Mesangial cell (primary cell): ENCODE measurements around the gene SUPT20HL1. TPM values are rescaled to one million over a fixed set of nuclear protein-coding genes. Genes with fewer than 3 reads are reported as not detected.

Source experiments
- total RNA-seq: library from RNA; depleted of rRNA; stranded (reverse); fragments of >200 nt; gene quantifications from 2 replicates; pipeline ENCODE4 v1.2.3, GENCODE V29; 2015

SUPT20HL1 gene
- not detected in 2 replicates for total RNA-seq

DNA sequence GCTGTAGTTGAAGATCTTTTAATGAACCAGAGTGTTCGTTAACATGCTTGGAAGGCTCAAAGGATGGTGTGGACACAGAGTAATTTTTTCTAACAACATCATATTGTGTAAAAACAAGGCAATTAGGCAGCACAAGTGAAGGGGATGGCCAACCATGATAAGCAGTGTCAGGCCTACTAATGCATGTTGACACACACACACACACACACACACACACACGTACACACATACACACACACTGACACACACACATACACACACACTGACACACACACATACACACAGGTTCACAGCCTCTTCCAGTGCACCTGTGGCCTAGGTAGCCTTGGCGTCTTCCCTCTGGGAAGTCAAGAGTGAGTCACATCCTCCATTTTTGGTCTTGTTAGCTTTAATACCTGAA, at the start of gene SUPT20HL1:
SUPT20HL1 (plus strand) TSS at position 368 of the 400 bp plus-strand sequence. CDS start 2,122 bp downstream, outside the sequence.

DNA sequence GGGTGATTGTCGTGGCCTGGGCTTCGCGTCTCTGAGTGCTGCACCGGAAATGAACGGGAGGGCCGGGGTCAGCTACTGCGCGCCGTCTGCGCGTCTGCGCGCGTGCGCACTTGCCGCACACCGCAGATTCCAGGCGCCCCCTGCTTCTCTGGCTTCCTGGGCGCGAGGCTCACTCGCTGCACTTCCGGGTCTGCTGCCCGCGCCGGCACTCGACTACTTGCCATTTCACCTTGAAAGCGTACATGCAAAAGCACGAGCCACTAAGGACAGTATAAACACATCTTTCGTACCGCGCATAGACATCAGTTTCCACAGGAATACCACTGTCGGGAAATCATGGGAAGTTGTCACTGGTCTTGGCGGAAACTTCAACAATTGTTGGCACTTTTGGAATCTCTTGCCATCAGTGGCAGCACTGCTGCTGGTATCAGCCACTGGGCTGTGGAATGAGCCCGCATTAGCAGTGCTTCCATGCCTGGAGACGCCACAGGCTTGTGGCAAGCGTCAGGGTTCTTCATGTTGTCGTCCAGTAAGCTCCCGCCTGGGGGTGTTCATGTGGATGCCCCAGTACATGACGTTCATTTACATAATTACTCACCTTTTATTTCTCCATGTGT, 46.3 kb upstream of the SUPT20HL1 start, which contains the start of gene SUPT20HL2:
SUPT20HL2 (minus strand) TSS at position 51 of the 617 bp plus-strand sequence. CDS start 754 bp downstream, outside the sequence.

Other genes with a start within 250 kb of the SUPT20HL1 start
- gene ZFX, start 210.9 kb upstream of the SUPT20HL1 start, total RNA-seq, result 19.4 and 26.6 TPM in 2 replicates
- not detected in 2 replicates for gene SUPT20HL2, start 46.6 kb upstream of the SUPT20HL1 start, total RNA-seq
- gene PDK3, start 104.6 kb downstream of the SUPT20HL1 start, total RNA-seq, result 7.3 and 11.8 TPM in 2 replicates